Rectal smooth muscle tissue (tissue), 1 donor: ENCODE results near the gene SF3A2.

ENCODE experiments used
- H3K27ac ChIP-seq: one replicate; pipeline ENCODE4 v1.7.0; 2013; ENCODE audit warnings: low read depth, low read length, inconsistent platforms
- H3K27me3 ChIP-seq: one replicate; pipeline ENCODE4 v1.7.0; 2013; ENCODE audit warnings: low read length; ENCODE audit not compliant: control insufficient read depth, insufficient read depth
- H3K36me3 ChIP-seq: one replicate; pipeline ENCODE4 v1.7.0; 2013; ENCODE audit warnings: low read length; ENCODE audit not compliant: control insufficient read depth, insufficient read depth
- H3K4me1 ChIP-seq: one replicate; pipeline ENCODE4 v1.7.0; 2013; ENCODE audit warnings: low read length; ENCODE audit not compliant: control insufficient read depth, insufficient read depth
- H3K4me3 ChIP-seq: one replicate; pipeline ENCODE4 v1.7.0; 2013; ENCODE audit warnings: low read length
- H3K9ac ChIP-seq: one replicate; pipeline ENCODE4 v1.7.0; 2013; ENCODE audit warnings: low read length

Gene SF3A2

GRCh38 chr19:2242816-2243215 lies 6.2 kb downstream of the SF3A2 start:
- peaks cover 25% of the 10 kb centered on the region for H3K4me1 ChIP-seq
- peaks cover 41% of the 10 kb centered on the region for H3K36me3 ChIP-seq
- no peak overlapping the region for H3K9ac ChIP-seq
- no peak overlapping the region for H3K4me3 ChIP-seq
- no peaks in the 10 kb centered on the region for H3K27me3 ChIP-seq
- no peak overlapping the region for H3K27ac ChIP-seq

GRCh38 chr19:2243274-2244124 lies 6.9 kb downstream of the SF3A2 start:
- no peaks in the 10 kb centered on the region for H3K27me3 ChIP-seq
- peaks cover 22% of the 10 kb centered on the region for H3K4me1 ChIP-seq
- no peak overlapping the region for H3K9ac ChIP-seq
- H3K27ac ChIP-seq: no peak overlapping the region
- H3K4me3 ChIP-seq: no peak overlapping the region
- peaks cover 41% of the 10 kb centered on the region for H3K36me3 ChIP-seq

- no peak overlapping the region for H3K4me3 ChIP-seq
- no peaks in the 10 kb centered on the region for H3K27me3 ChIP-seq
- peaks cover 18% of the 10 kb centered on the region for H3K4me1 ChIP-seq
- no peak overlapping the region for H3K9ac ChIP-seq
- no peak overlapping the region for H3K27ac ChIP-seq
- H3K36me3 ChIP-seq: peaks cover 47% of the 10 kb centered on the region
Measured at GRCh38 chr19:2244125-2244411, 7.4 kb downstream of the SF3A2 start.

GRCh38 chr19:2244486-2244885 lies 7.9 kb downstream of the SF3A2 start:
- Histone ChIP-seq H3K4me1 (peaks cover 14% of the 10 kb centered on the region), H3K9ac (no peak overlapping the region), H3K4me3 (no peak overlapping the region), H3K36me3 (peaks cover 47% of the 10 kb centered on the region), H3K27me3 (peaks cover 3% of the 10 kb centered on the region), H3K27ac (no peak overlapping the region)

- no peak overlapping the region for H3K4me3 ChIP-seq
- peaks cover 9% of the 10 kb centered on the region for H3K4me1 ChIP-seq
- H3K27ac ChIP-seq: no peak overlapping the region
- H3K36me3 ChIP-seq: peaks cover 47% of the 10 kb centered on the region
- H3K9ac ChIP-seq: no peak overlapping the region
- H3K27me3 ChIP-seq: peaks cover 10% of the 10 kb centered on the region
Measured at GRCh38 chr19:2245273-2245672, 8.6 kb downstream of the SF3A2 start.

- Histone ChIP-seq H3K27me3 (peaks cover 17% of the 10 kb centered on the region), H3K4me3 (no peak overlapping the region), H3K4me1 (peaks cover 1% of the 10 kb centered on the region), H3K9ac (no peak overlapping the region), H3K36me3 (peaks cover 44% of the 10 kb centered on the region), H3K27ac (no peak overlapping the region)
Measured at GRCh38 chr19:2246014-2246620, 9.5 kb downstream of the SF3A2 start.

- Histone ChIP-seq H3K4me1 (no peaks in the 10 kb centered on the region), H3K27me3 (peaks cover 23% of the 10 kb centered on the region), H3K36me3 (peaks cover 44% of the 10 kb centered on the region), H3K27ac (no peak overlapping the region), H3K9ac (no peak overlapping the region), H3K4me3 (no peak overlapping the region)
Measured at GRCh38 chr19:2246801-2247361, 10.3 kb downstream of the SF3A2 start.

- H3K27me3 ChIP-seq: peaks cover 29% of the 10 kb centered on the region
- H3K4me3 ChIP-seq: no peak overlapping the region
- H3K9ac ChIP-seq: no peak overlapping the region
- peaks cover 44% of the 10 kb centered on the region for H3K36me3 ChIP-seq
- H3K4me1 ChIP-seq: no peaks in the 10 kb centered on the region
- no peak overlapping the region for H3K27ac ChIP-seq
Measured at GRCh38 chr19:2247433-2248101, 10.9 kb downstream of the SF3A2 start.

- Histone ChIP-seq H3K36me3 (peaks cover 44% of the 10 kb centered on the region), H3K27me3 (peaks cover 37% of the 10 kb centered on the region), H3K9ac (no peak overlapping the region), H3K4me3 (no peak overlapping the region), H3K4me1 (no peaks in the 10 kb centered on the region), H3K27ac (no peak overlapping the region)
Measured at GRCh38 chr19:2248136-2249009, 11.7 kb downstream of the SF3A2 start.

- peaks cover 36% of the 10 kb centered on the region for H3K36me3 ChIP-seq
- peaks cover 41% of the 10 kb centered on the region for H3K27me3 ChIP-seq
- H3K27ac ChIP-seq: no peak within 1 kb of the TSS
- no peak within 1 kb of the TSS for H3K4me3 ChIP-seq
- no peaks in the 10 kb centered on the region for H3K4me1 ChIP-seq
- no peak within 1 kb of the TSS for H3K9ac ChIP-seq
Measured at GRCh38 chr19:2249010-2249866, 12.6 kb downstream of the SF3A2 start, which contains the start of gene AMH. Gene AMH (plus strand): TSS chr19:2249323. CDS start chr19:2249333, 10 bp downstream.
